ENCODE data around the gene LASP1NB.
A peak's percentile ranks its signal among the peaks of the same experiment; 100 is the strongest.
"Not testable (repeated sequence)": the region's sequence is repeated elsewhere in the genome, so short reads cannot be mapped to it uniquely, and the experiment has no call there.

LASP1NB gene

DNA sequence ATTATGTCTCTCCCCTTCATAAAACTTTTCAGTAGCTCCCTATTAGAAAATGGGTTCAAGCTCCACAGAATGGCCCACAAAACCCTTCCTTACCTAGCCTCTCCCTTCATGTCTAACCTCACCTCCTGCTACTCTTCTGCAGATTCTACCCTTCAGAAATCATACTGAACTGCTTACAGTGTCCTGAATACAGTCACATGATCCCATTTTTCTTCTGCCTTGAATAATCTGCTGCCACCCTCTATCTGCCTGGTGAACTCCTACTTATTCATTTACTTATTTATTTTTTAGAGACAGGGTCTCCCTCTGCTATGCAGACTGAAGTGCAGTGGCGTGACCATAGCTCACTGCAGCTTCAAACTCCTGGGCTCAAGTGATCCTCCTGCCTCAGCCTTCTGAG lies 15.0 kb downstream of the LASP1NB start:
- no peaks in the 10 kb centered on the region for H3K9me3 ChIP-seq
- TF ChIP-seq, protein P1, sequence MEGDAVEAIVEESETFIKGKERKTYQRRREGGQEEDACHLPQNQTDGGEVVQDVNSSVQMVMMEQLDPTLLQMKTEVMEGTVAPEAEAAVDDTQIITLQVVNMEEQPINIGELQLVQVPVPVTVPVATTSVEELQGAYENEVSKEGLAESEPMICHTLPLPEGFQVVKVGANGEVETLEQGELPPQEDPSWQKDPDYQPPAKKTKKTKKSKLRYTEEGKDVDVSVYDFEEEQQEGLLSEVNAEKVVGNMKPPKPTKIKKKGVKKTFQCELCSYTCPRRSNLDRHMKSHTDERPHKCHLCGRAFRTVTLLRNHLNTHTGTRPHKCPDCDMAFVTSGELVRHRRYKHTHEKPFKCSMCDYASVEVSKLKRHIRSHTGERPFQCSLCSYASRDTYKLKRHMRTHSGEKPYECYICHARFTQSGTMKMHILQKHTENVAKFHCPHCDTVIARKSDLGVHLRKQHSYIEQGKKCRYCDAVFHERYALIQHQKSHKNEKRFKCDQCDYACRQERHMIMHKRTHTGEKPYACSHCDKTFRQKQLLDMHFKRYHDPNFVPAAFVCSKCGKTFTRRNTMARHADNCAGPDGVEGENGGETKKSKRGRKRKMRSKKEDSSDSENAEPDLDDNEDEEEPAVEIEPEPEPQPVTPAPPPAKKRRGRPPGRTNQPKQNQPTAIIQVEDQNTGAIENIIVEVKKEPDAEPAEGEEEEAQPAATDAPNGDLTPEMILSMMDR (IDR thresholded peaks at IDR 0.05) = no peak
- no peak overlapping the region for H3K27ac ChIP-seq
- no peak for ATAC-seq (ENCODE audit: insufficient number of reproducible peaks, low FRiP score, low read depth)
- peaks cover 4 to 16% of the 10 kb centered on the region in 2 donors for H3K4me1 ChIP-seq (ENCODE audit: control insufficient read depth in 1 of 2, low read depth in 2 of 2)
- DNase-seq (ENCODE audit: low spot score) = no peak
- H3K36me3 ChIP-seq = no peaks in the 10 kb centered on the region
- H3K4me3 ChIP-seq = no peak overlapping the region
- H3K27me3 ChIP-seq (replicated peaks; ENCODE audit: insufficient read depth) = no peaks in the 10 kb centered on the region

DNA sequence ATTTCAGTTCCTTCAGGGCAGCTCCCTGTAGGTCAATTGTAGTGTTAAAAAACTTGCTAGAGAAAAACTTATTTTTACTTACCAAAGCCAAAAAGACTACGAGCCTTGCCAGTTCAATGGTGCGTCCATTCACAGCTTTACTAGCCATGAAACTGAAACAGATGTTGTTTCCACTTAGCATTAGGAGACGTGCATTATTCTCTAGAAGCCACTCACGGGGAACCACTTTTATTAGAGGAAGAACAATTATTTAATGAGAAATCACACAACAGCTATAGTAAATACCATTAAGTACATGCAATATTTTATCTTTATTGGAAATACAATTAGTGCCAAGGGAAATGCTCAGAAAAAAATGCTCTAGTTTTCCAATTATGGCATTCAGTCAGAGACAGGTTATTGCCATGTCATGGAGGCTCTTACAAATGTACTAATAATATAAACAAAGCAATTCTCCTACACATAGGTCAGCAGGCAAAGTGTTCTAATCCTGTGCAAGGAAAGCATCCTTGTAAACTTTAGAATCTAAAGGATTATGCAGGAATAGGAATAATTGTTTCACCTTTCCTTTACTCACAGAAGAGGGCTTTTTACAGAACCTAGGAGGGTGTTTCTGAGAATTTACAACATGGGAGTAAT lies 17.4 kb downstream of the LASP1NB start:
- Histone ChIP-seq H3K27me3 (replicated peaks; ENCODE audit: insufficient read depth) (no peaks in the 10 kb centered on the region), H3K27ac (peak overlapping the region; percentile 12 to 22), H3K4me1 (ENCODE audit: control insufficient read depth in 1 of 2, low read depth in 2 of 2) (peaks cover 4 to 8% of the 10 kb centered on the region in 2 donors), H3K36me3 (no peaks in the 10 kb centered on the region), H3K9me3 (no peaks in the 10 kb centered on the region), H3K4me3 (peak overlapping the region; percentile 14)
- no peak for DNase-seq (ENCODE audit: low spot score)
- TF ChIP-seq, protein P1 (IDR thresholded peaks at IDR 0.05) = no peak
- no peak for ATAC-seq (ENCODE audit: insufficient number of reproducible peaks, low FRiP score, low read depth)

DNA sequence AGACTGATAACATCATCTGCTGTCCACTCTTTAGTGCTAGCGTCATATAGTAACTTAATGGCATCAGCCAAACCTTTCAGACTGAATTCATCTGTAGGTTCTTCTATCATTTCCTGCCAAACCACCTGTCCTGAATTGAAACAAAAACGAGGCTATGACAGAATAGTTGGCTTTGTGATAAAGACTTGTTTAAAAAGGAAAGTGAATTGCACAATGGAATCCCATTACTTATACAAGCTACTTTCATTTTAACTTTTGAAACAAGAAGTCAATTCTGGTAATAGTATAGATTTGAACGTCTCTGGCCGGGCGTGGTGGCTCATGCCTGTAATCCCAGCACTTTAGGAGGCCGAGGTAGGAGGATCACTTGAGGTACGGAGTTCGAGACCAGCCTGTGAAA lies 18.2 kb downstream of the LASP1NB start:
- no peaks in the 10 kb centered on the region for H3K27me3 ChIP-seq (replicated peaks; ENCODE audit: insufficient read depth)
- ATAC-seq (ENCODE audit: insufficient number of reproducible peaks, low FRiP score, low read depth) (no peak), DNase-seq (ENCODE audit: low spot score) (no peak)
- no peaks in the 10 kb centered on the region for H3K9me3 ChIP-seq
- no peak overlapping the region for H3K4me3 ChIP-seq
- H3K4me1 ChIP-seq (ENCODE audit: control insufficient read depth in 1 of 2, low read depth in 2 of 2) = peaks cover 4 to 8% of the 10 kb centered on the region in 2 donors
- H3K27ac ChIP-seq = no peak overlapping the region
- H3K36me3 ChIP-seq = no peaks in the 10 kb centered on the region
- TF ChIP-seq, protein P1 (IDR thresholded peaks at IDR 0.05) = no peak

DNA sequence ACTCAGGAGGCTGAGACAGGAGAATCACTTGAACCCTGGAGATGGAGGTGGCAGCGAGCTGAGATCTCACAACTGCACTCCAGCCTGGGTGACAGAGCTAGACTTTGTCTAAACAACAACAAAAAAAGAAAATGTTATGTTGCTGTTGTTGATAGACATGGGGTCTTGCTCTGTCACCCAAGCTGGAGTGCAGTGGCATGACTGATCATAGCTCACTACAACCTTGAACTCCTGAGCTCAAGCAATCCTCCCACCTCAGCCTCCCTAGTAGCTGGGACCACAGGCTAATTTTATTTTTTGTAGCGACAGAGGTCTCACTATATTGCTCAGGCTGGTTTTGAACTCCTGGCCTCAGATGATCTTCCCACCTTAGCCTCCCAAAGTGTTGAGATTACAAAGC lies 21.8 kb downstream of the LASP1NB start:
- Histone ChIP-seq H3K27ac (no peak overlapping the region), H3K36me3 (no peaks in the 10 kb centered on the region), H3K4me3 (no peak overlapping the region), H3K9me3 (no peaks in the 10 kb centered on the region), H3K4me1 (ENCODE audit: control insufficient read depth in 1 of 2, low read depth in 2 of 2) (peaks cover 4 to 8% of the 10 kb centered on the region in 2 donors), H3K27me3 (replicated peaks; ENCODE audit: insufficient read depth) (no peaks in the 10 kb centered on the region)
- DNase-seq (ENCODE audit: low spot score) = no peak
- no peak for ATAC-seq (ENCODE audit: insufficient number of reproducible peaks, low FRiP score, low read depth)
- TF ChIP-seq, protein P1 (IDR thresholded peaks at IDR 0.05) = no peak

DNA sequence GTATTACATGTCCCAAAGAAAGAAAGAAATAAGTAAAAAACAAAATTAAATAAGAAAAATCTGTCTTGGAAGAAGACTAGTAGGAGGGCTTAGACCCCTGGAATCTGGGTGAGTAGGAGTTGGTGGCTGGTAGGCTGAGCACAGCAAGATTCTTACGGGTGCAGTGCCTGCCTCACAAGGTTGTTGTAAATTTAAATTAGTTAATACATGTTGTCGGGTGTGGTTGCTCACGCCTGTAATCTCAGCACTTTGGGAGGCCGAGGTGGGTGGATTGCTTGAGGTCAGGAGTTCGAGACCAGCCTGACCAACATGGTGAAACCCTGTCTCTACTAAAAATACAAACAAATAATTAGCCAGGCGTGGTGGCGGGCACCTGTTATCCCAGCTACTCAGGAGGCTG lies 28.4 kb downstream of the LASP1NB start:
- ATAC-seq (ENCODE audit: insufficient number of reproducible peaks, low FRiP score, low read depth); H3K9me3 ChIP-seq; H3K4me3 ChIP-seq; H3K36me3 ChIP-seq; H3K27ac ChIP-seq; H3K4me1 ChIP-seq (ENCODE audit: control insufficient read depth in 1 of 2, low read depth in 2 of 2); DNase-seq (ENCODE audit: low spot score); H3K27me3 ChIP-seq (replicated peaks; ENCODE audit: insufficient read depth): not testable (repeated sequence)

DNA sequence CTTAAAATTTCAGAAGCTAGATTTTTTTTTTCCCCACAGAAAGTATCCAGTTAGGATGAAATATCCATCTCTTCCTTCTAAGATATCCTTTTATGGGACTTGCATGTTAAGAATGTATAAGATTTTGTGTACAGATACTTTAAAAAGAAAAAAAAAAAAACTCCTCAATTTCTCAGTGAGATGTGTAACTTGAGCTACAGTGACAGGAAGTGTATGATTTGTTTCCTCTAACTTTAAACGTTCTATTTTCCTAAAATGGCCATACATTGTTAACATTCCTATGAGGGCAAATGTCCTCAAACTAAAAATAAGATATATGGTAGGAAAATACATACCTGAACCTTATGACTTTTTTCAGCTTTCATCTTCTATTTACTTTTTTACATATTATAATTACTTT lies 32.9 kb downstream of the LASP1NB start:
- Histone ChIP-seq H3K4me1 (ENCODE audit: control insufficient read depth in 1 of 2, low read depth in 2 of 2) (peaks cover 6 to 12% of the 10 kb centered on the region in 2 donors), H3K27ac (peak overlapping the region in 1 of 2 donors; percentile 65), H3K27me3 (replicated peaks; ENCODE audit: insufficient read depth) (no peaks in the 10 kb centered on the region), H3K4me3 (no peak overlapping the region), H3K9me3 (no peaks in the 10 kb centered on the region), H3K36me3 (no peaks in the 10 kb centered on the region)
- DNase-seq (ENCODE audit: low spot score) (no peak), ATAC-seq (ENCODE audit: insufficient number of reproducible peaks, low FRiP score, low read depth) (no peak)
- TF ChIP-seq, protein P1 (IDR thresholded peaks at IDR 0.05) = no peak
